Osteocyte (in vitro differentiated cells): ENCODE data around the gene PSMB9. TPM values are rescaled to one million over a fixed set of nuclear protein-coding genes. Genes with fewer than 3 reads are reported as not detected.

Experiments
- DNase-seq: peaks from one replicate; pipeline ENCODE4 v3.0.0; 2021; ENCODE audit warnings: mixed read lengths; ENCODE audit not compliant: unreplicated experiment; ENCODE audit errors: extremely low spot score
- H3K27ac Mint-ChIP-seq: one replicate; pipeline ENCODE4 v1.8.0; 2021; ENCODE audit warnings: mild to moderate bottlenecking, mixed read lengths; ENCODE audit not compliant: unreplicated experiment
- H3K27me3 Mint-ChIP-seq: one replicate; pipeline ENCODE4 v1.8.0; 2021; ENCODE audit warnings: mixed read lengths; ENCODE audit not compliant: unreplicated experiment
- H3K36me3 Mint-ChIP-seq: one replicate; pipeline ENCODE4 v1.8.0; 2021; ENCODE audit warnings: mixed read lengths; ENCODE audit not compliant: unreplicated experiment
- H3K4me1 Mint-ChIP-seq: one replicate; pipeline ENCODE4 v1.8.0; 2021; ENCODE audit warnings: mixed read lengths; ENCODE audit not compliant: unreplicated experiment
- H3K4me3 Mint-ChIP-seq: one replicate; pipeline ENCODE4 v1.8.0; 2021; ENCODE audit warnings: mild to moderate bottlenecking, moderate library complexity, mixed read lengths; ENCODE audit not compliant: unreplicated experiment
- H3K9me3 Mint-ChIP-seq: one replicate; pipeline ENCODE4 v1.8.0; 2021; ENCODE audit warnings: mixed read lengths; ENCODE audit not compliant: unreplicated experiment
- CTCF ChIP-seq: fragments of 200-600 bp; sonication (generic); IDR thresholded peaks from 2 replicates; pipeline ENCODE4 v1.5.0; 2021; ENCODE audit warnings: antibody characterized with exemption, mild to moderate bottlenecking, moderate library complexity
- total RNA-seq: library from RNA; stranded (reverse); gene quantifications from 2 replicates; pipeline ENCODE4 v1.2.1, GENCODE V29; 2021

PSMB9 gene
- total RNA-seq, 1 donor from 2014 or later: 20.8 TPM

DNA sequence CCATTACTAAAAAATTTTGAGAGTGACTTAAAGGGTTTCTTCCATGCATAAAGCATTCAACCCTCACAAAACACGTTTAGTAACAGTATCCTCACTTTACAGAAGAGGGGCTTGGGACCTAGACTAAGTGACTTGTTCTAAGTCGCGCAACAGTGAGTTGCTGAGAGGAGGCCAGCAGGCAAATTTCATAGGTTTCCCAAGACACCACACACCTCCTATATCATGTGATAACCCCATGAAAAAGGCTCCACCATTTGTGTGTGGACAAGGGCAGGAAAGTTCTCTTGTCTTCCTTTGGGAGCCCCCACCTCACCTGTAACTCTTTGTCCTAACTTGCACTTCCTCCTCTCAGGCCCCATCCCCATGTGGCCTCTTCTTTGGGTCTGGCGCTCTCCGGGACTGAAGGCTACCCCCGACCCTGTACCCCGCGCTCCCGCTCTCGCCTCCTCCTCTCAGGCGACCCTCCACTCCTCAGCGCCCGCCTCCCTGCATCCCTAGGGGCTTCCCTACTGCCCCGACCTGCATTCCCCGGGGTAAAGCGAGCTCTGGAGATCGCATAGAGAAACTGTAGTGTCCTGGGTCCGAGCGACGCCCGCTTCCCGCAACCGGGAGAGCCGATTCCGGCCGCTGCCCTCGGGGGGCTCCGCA, 10.5 kb upstream of the PSMB9 start:
- Mint-ChIP-seq H3K27ac (peak overlapping the region; percentile 99), H3K36me3 (peaks cover 44% of the 10 kb centered on the region), H3K9me3 (no peaks in the 10 kb centered on the region), H3K27me3 (no peaks in the 10 kb centered on the region), H3K4me3 (peak overlapping the region; percentile 96), H3K4me1 (peaks cover 20% of the 10 kb centered on the region)
- no peak for DNase-seq
- no peak for TF ChIP-seq CTCF

DNA sequence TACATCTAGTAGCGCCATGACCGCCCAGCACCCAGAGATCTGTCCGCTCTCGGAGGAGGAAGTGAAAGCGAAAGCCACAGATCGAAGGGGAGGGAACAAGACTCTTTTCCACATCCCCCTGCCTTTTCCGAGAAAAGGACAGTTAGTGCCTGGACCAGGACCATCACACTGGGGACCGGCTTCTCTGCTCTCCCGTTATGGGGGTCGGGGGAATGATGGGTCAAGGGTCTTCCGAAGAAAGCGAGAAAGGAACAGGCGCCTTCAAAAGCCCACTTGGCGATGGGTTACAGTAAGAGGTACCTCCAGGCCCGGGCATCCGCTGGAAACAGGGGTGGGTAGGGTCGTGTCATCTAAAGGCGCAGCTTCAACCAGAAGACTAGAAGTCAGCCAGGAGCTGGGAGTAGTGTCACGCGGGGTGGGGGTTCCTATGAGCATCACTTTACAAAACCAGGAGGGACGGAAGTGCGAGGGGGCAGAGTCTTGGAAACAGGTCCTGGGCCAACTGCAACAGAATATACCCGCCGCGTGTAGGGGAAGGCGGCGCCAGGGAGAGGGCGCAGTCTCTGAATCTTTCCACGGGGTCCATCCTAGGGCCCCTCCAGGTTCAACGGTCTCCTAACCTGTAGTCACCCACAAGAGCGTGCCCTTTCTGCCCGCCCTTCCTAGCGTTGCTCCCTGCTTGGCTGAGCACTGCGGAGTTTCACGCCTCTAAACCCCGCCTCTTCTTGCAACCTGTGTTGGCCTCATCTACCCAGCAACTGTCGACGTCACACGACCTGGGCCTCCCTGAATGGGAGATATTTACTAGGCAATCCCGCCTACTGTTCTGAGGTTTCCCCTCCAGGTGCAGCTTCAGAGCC, 9.8 kb upstream of the PSMB9 start, which contains the start of gene PSMB8:
TSS of gene PSMB8 (minus strand) at position 69 of the 860 bp plus-strand sequence. CDS start at position 18, 51 bp downstream.
- H3K27ac Mint-ChIP-seq: peak within 1 kb of the TSS; percentile 99

DNA sequence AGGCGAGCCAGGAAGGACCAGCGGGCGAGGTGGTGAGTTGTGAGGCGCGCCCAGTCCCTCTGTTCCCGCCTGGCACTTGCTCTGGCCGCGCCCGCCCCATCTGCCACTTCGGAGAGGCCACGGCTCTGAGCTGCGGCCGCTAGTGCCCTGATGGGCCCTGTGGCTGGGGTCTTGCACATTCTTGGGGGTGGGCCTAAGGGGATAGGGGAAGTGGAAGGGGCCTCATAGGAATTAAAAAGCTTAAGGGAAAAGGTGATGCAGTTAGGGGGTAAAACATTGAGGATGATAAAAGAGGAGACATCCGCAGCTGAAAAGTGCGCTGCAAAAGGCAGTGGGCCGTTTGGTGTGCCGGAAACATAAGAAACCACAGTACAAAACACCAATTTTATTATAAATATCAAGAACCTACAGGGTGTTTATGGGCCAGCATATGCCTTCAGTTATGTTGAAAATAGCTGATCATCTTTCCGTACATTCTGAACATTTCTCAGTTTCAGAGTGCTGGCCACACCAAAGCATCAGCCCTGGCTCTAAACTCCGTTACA, 9.1 kb upstream of the PSMB9 start:
- H3K27ac Mint-ChIP-seq: peak overlapping the region; percentile 99
- peak overlapping the region; percentile 96 for H3K4me3 Mint-ChIP-seq
- DNase-seq: no peak
- no peaks in the 10 kb centered on the region for H3K27me3 Mint-ChIP-seq
- no peak for TF ChIP-seq CTCF
- peaks cover 18% of the 10 kb centered on the region for H3K4me1 Mint-ChIP-seq
- H3K36me3 Mint-ChIP-seq: peaks cover 53% of the 10 kb centered on the region
- no peaks in the 10 kb centered on the region for H3K9me3 Mint-ChIP-seq

More for the DNA sequence above, 9.8 kb upstream of the PSMB9 start, which contains the start of gene PSMB8:
- Mint-ChIP-seq H3K4me3 (peak within 1 kb of the TSS; percentile 96), H3K36me3 (peaks cover 51% of the 10 kb centered on the region), H3K27me3 (no peaks in the 10 kb centered on the region), H3K4me1 (peaks cover 18% of the 10 kb centered on the region), H3K9me3 (no peaks in the 10 kb centered on the region)
- peak; percentile 43 for TF ChIP-seq CTCF
- peak; percentile 96 for DNase-seq

- H3K4me1 Mint-ChIP-seq: peaks cover 18% of the 10 kb centered on the region
- no peak for TF ChIP-seq CTCF
- DNase-seq: no peak
- H3K36me3 Mint-ChIP-seq: peaks cover 54% of the 10 kb centered on the region
- no peak overlapping the region for H3K4me3 Mint-ChIP-seq
- H3K27ac Mint-ChIP-seq: peak overlapping the region; percentile 11
- no peaks in the 10 kb centered on the region for H3K27me3 Mint-ChIP-seq
- H3K9me3 Mint-ChIP-seq: no peaks in the 10 kb centered on the region
These were observed 8.6 kb upstream of the PSMB9 start for GRCh38 chr6:32845384-32845884.
